ENCODE measurements around the gene SLC14A1.

DNA sequence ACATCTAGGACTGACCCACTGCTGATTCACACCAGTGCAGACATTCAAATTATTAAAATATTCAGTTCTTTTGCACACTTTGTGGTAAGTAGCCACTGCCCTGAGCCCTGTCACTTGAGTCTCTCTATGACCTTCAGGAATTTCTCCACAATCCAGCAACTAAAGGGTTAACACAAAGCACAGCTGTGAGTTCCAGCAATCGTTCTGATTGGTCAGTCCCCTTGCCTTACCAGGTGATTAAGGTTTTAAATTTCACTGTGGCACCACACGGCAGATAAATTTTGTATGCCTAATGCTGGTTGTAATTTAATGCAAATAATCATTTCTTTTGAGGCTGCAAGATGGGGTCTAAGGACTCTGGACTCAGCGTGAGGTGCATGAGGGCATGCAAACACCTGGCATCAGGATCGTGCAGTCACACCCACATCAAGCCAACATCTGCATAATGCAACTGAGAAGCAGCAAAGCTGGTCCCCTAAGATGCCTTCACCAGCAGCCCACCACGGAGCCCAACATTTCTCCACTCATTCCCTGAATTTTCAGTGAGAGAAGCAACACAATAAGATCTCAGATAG lies 36.6 kb downstream of the SLC14A1 start:
- TF ChIP-seq, protein P1, sequence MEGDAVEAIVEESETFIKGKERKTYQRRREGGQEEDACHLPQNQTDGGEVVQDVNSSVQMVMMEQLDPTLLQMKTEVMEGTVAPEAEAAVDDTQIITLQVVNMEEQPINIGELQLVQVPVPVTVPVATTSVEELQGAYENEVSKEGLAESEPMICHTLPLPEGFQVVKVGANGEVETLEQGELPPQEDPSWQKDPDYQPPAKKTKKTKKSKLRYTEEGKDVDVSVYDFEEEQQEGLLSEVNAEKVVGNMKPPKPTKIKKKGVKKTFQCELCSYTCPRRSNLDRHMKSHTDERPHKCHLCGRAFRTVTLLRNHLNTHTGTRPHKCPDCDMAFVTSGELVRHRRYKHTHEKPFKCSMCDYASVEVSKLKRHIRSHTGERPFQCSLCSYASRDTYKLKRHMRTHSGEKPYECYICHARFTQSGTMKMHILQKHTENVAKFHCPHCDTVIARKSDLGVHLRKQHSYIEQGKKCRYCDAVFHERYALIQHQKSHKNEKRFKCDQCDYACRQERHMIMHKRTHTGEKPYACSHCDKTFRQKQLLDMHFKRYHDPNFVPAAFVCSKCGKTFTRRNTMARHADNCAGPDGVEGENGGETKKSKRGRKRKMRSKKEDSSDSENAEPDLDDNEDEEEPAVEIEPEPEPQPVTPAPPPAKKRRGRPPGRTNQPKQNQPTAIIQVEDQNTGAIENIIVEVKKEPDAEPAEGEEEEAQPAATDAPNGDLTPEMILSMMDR (IDR thresholded peaks at IDR 0.05), result no peak
- TF ChIP-seq EZH2 (IDR thresholded peaks at IDR 0.05; ENCODE audit: borderline replicate concordance, insufficient read depth, low read depth, low read length, poor library complexity, severe bottlenecking), result no peak
